GM12801 (cell line): ENCODE results near the gene ATP8A2.

ENCODE experiments used
- CTCF ChIP-seq: IDR thresholded peaks from one replicate; pipeline ENCODE4 v1.5.1; 2011; ENCODE audit warnings: control low read depth; ENCODE audit not compliant: insufficient read length; ENCODE audit errors: extremely low read depth

Gene ATP8A2

GRCh38 chr13:25904830-25905229 is 533.1 kb downstream of the ATP8A2 start:
- no peak for TF ChIP-seq CTCF

GRCh38 chr13:25905611-25906010 is 533.8 kb downstream of the ATP8A2 start:
- no peak for TF ChIP-seq CTCF

- no peak for TF ChIP-seq CTCF
These were observed 534.5 kb downstream of the ATP8A2 start for GRCh38 chr13:25906191-25906661.

- no peak for TF ChIP-seq CTCF
These were observed 536.6 kb downstream of the ATP8A2 start for GRCh38 chr13:25908366-25908765.

GRCh38 chr13:25910243-25910642 is 538.5 kb downstream of the ATP8A2 start:
- TF ChIP-seq CTCF: no peak

GRCh38 chr13:25910991-25911419 is 539.2 kb downstream of the ATP8A2 start:
- TF ChIP-seq CTCF: no peak

- no peak for TF ChIP-seq CTCF
These were observed 541.2 kb downstream of the ATP8A2 start for GRCh38 chr13:25912961-25913360.

- no peak for TF ChIP-seq CTCF
These were observed 544.2 kb downstream of the ATP8A2 start for GRCh38 chr13:25915840-25916518.
